DOHH2 (cell line): ENCODE data around the gene IL1RAPL1.

Experiments used
- H3F3A ChIP-seq: fragments of 200-600 bp; sonication (generic), shearing (Covaris generic); 2 replicates; pipeline ENCODE4 v1.6.0; 2016; ENCODE audit warnings: antibody characterized with exemption, mild to moderate bottlenecking; ENCODE audit not compliant: control insufficient read depth, insufficient read depth
- H3K27ac ChIP-seq: fragments of 200-600 bp; sonication (generic); 2 replicates; pipeline ENCODE4 v1.5.1; 2014; ENCODE audit warnings: low read depth, mild to moderate bottlenecking, low read length, moderate library complexity
- H3K27me3 ChIP-seq: fragments of 200-600 bp; sonication (generic); 2 replicates; pipeline ENCODE4 v1.6.1; 2014; ENCODE audit warnings: mild to moderate bottlenecking, low read length, mixed read lengths; ENCODE audit not compliant: control insufficient read depth
- H3K36me3 ChIP-seq: fragments of 200-600 bp; sonication (generic); 2 replicates; pipeline ENCODE4 v1.6.1; 2014; ENCODE audit warnings: mild to moderate bottlenecking, low read length, moderate library complexity, mixed read lengths; ENCODE audit not compliant: control insufficient read depth
- H3K4me1 ChIP-seq: fragments of 200-600 bp; sonication (generic); 2 replicates; pipeline ENCODE4 v1.6.1; 2014; ENCODE audit warnings: mild to moderate bottlenecking, low read length, mixed read lengths; ENCODE audit not compliant: control insufficient read depth
- H3K4me2 ChIP-seq: fragments of 200-600 bp; sonication (generic); 2 replicates; pipeline ENCODE4 v1.6.0; 2014; ENCODE audit warnings: mild to moderate bottlenecking, low read length, moderate library complexity
- H3K4me3 ChIP-seq: fragments of 200-600 bp; sonication (generic); 2 replicates; pipeline ENCODE4 v1.5.1; 2014; ENCODE audit warnings: mild to moderate bottlenecking, low read length, mixed read lengths
- H3K79me2 ChIP-seq: fragments of 200-600 bp; sonication (generic); 2 replicates; pipeline ENCODE4 v1.6.1; 2014; ENCODE audit warnings: mild to moderate bottlenecking, low read length, mixed read lengths; ENCODE audit not compliant: control insufficient read depth
- H3K9me2 ChIP-seq: fragments of 200-600 bp; sonication (generic); replicated peaks from 2 replicates; pipeline ENCODE4 v1.6.1; 2014; ENCODE audit warnings: mild to moderate bottlenecking, low read length, mixed read lengths; ENCODE audit not compliant: control insufficient read depth
- H3K9me3 ChIP-seq: fragments of 200-600 bp; sonication (generic); 2 replicates; pipeline ENCODE4 v1.6.1; 2014; ENCODE audit warnings: antibody characterized with exemption, low read length, mixed read lengths; ENCODE audit not compliant: control insufficient read depth, insufficient read depth
- H4K20me1 ChIP-seq: fragments of 200-600 bp; sonication (generic); 2 replicates; pipeline ENCODE4 v1.6.0; 2014; ENCODE audit warnings: low read depth, mild to moderate bottlenecking, antibody characterized with exemption, low read length, moderate library complexity; ENCODE audit not compliant: control insufficient read depth, insufficient read depth
- EZH2phosphoT487 ChIP-seq: fragments of 200-600 bp; sonication (generic); IDR thresholded peaks from 2 replicates; pipeline ENCODE4 v1.6.1; 2017; ENCODE audit warnings: borderline replicate concordance, mild to moderate bottlenecking, antibody characterized with exemption, low read length, moderate library complexity, mixed read lengths
- TF ChIP-seq, protein P1 (sequence below): fragments of 200-600 bp; sonication (generic); IDR thresholded peaks from one replicate; pipeline ENCODE4 v1.5.1; 2014; ENCODE audit warnings: antibody characterized with exemption, mild to moderate bottlenecking, low read depth, low read length; ENCODE audit not compliant: poor library complexity, severe bottlenecking

IL1RAPL1 gene

DNA sequence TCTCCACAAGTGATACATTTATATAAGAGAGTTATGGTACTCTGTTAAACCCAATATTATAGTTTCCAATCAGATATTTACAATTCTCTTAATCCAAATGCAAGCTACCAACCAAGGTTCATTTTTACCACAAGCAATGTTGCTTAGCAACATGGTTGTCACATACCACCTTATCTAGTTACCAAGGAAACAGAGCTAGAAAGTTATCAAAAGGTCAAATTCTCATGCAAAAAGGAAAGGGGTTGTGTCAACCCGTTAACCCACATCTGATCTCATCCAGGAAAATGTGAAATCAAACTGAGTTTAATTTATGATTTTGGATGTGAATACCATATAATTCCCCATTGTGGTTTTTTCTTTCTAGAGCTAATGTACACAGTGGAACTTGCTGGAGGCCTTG lies 1354.0 kb downstream of the IL1RAPL1 start:
- TF ChIP-seq EZH2phosphoT487, result no peak
- TF ChIP-seq, protein P1, sequence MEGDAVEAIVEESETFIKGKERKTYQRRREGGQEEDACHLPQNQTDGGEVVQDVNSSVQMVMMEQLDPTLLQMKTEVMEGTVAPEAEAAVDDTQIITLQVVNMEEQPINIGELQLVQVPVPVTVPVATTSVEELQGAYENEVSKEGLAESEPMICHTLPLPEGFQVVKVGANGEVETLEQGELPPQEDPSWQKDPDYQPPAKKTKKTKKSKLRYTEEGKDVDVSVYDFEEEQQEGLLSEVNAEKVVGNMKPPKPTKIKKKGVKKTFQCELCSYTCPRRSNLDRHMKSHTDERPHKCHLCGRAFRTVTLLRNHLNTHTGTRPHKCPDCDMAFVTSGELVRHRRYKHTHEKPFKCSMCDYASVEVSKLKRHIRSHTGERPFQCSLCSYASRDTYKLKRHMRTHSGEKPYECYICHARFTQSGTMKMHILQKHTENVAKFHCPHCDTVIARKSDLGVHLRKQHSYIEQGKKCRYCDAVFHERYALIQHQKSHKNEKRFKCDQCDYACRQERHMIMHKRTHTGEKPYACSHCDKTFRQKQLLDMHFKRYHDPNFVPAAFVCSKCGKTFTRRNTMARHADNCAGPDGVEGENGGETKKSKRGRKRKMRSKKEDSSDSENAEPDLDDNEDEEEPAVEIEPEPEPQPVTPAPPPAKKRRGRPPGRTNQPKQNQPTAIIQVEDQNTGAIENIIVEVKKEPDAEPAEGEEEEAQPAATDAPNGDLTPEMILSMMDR, result no peak
- H3K4me3 ChIP-seq, result no peak overlapping the region
- H3K4me2 ChIP-seq, result no peak overlapping the region
- H3K9me2 ChIP-seq, result no peaks in the 10 kb centered on the region
- no peaks in the 10 kb centered on the region for H3K79me2 ChIP-seq
- H3F3A ChIP-seq, result no peaks in the 10 kb centered on the region
- no peaks in the 10 kb centered on the region for H3K4me1 ChIP-seq
- no peaks in the 10 kb centered on the region for H3K9me3 ChIP-seq
- H4K20me1 ChIP-seq, result no peaks in the 10 kb centered on the region
- H3K36me3 ChIP-seq, result no peaks in the 10 kb centered on the region
- H3K27ac ChIP-seq, result no peak overlapping the region
- H3K27me3 ChIP-seq, result no peaks in the 10 kb centered on the region

DNA sequence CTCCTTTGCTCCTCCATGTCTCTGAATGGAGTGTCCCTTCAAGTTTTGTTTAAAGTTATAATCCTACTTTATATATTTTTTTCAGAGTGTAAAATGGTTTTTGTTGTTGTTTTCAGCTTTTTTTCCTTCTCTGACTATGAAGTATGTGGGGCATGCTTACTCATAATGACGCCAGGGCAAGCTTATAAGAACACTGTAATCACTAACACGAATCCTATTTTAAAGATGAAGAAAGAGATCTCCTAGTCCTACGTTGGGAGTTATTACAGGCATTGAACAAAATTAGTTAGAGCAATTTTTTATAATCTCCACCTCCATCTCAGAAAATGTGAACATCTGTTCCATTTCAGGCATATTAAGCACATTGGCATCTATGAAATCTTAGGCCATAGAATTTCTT lies 1360.0 kb downstream of the IL1RAPL1 start:
- H3K9me3 ChIP-seq, result no peaks in the 10 kb centered on the region
- H3K27ac ChIP-seq, result no peak overlapping the region
- no peaks in the 10 kb centered on the region for H4K20me1 ChIP-seq
- no peaks in the 10 kb centered on the region for H3K27me3 ChIP-seq
- no peak overlapping the region for H3K4me2 ChIP-seq
- no peak for TF ChIP-seq EZH2phosphoT487
- TF ChIP-seq, protein P1, result no peak
- no peaks in the 10 kb centered on the region for H3K4me1 ChIP-seq
- no peaks in the 10 kb centered on the region for H3F3A ChIP-seq
- H3K79me2 ChIP-seq, result no peaks in the 10 kb centered on the region
- H3K9me2 ChIP-seq, result no peaks in the 10 kb centered on the region
- H3K4me3 ChIP-seq, result no peak overlapping the region
- no peaks in the 10 kb centered on the region for H3K36me3 ChIP-seq

DNA sequence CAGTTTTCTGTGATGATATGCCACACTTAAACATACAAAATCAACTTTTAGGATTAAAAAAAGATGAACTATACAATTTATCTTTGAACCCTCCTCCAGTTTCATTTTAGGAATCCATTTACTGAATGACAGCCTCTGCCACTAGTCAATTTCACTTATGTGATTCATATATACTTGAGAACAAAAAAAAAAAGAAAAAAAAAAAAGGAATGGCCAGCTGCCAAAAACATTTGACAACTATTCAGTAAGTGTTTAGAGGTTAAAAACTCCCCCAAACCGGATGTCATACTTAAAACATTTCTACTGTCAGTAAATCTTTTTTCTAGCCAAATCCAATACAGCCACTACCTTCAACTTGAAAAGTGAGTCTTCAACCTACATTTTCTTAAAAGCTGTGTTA lies 1361.4 kb downstream of the IL1RAPL1 start:
- TF ChIP-seq, protein P1, result no peak
- TF ChIP-seq EZH2phosphoT487, result no peak
- H3K36me3 ChIP-seq, result no peaks in the 10 kb centered on the region
- H3K27me3 ChIP-seq, result no peaks in the 10 kb centered on the region
- H3K4me3 ChIP-seq, result no peak overlapping the region
- H3K9me2 ChIP-seq, result no peaks in the 10 kb centered on the region
- H3K79me2 ChIP-seq, result no peaks in the 10 kb centered on the region
- H3K4me1 ChIP-seq, result no peaks in the 10 kb centered on the region
- no peak overlapping the region for H3K4me2 ChIP-seq
- H3F3A ChIP-seq, result no peaks in the 10 kb centered on the region
- H3K27ac ChIP-seq, result no peak overlapping the region
- H4K20me1 ChIP-seq, result no peaks in the 10 kb centered on the region
- H3K9me3 ChIP-seq, result no peaks in the 10 kb centered on the region

GRCh38 chrX:29952016-29952415 lies 1364.8 kb downstream of the IL1RAPL1 start:
- H3K36me3 ChIP-seq, result no peaks in the 10 kb centered on the region
- no peaks in the 10 kb centered on the region for H3K79me2 ChIP-seq
- no peak overlapping the region for H3K27ac ChIP-seq
- no peaks in the 10 kb centered on the region for H3K4me1 ChIP-seq
- no peaks in the 10 kb centered on the region for H3F3A ChIP-seq
- no peaks in the 10 kb centered on the region for H3K9me2 ChIP-seq
- H3K4me2 ChIP-seq, result no peak overlapping the region
- H3K9me3 ChIP-seq, result no peaks in the 10 kb centered on the region
- no peaks in the 10 kb centered on the region for H3K27me3 ChIP-seq
- TF ChIP-seq, protein P1, result no peak
- TF ChIP-seq EZH2phosphoT487, result no peak
- no peaks in the 10 kb centered on the region for H4K20me1 ChIP-seq
- H3K4me3 ChIP-seq, result no peak overlapping the region
